Endothelial cell of umbilical vein (primary cell): Measurements from ENCODE around the gene PCED1B. TPM values are rescaled to one million over a fixed set of nuclear protein-coding genes. Genes with fewer than 3 reads are reported as not detected.

Source experiments
- BruUV-seq: library from RNA; stranded (reverse); fragments of 400-500 nt; replicated peaks from 2 replicates; lab custom pipeline; 2021; lab: Mats Ljungman, UMichigan
- CTCF ChIA-PET: fragments of 300-600, 350-600 bp; sonication (Branson Sonifier 250); formaldehyde crosslinking; loops from one replicate; lab custom pipeline; 2021; ENCODE audit warnings: antibody characterized with exemption, inconsistent platforms; lab: Charles Lee
- POLR2A ChIA-PET: fragments of 300-600, 350-600 bp; sonication (Branson Sonifier 250); formaldehyde crosslinking; loops from one replicate; lab custom pipeline; 2021; ENCODE audit warnings: antibody characterized with exemption, inconsistent platforms; lab: Charles Lee
- DNase-seq: peaks from one replicate; pipeline ENCODE4 v3.0.0-alpha.2; 2011; ENCODE audit warnings: low read depth, low spot score
- FAIRE-seq: peaks from 2 replicates; lab custom pipeline; 2011; peaks lifted over from hg19 to GRCh38; lab: Jason Lieb, UNC
- H2AFZ ChIP-seq: 2 replicates; pipeline ENCODE4 v1.6.0; 2012; ENCODE audit warnings: low read depth, low read length, control low read depth, inconsistent platforms
- H3K27ac ChIP-seq: 2 replicates; pipeline ENCODE4 v1.5.1; 2011; ENCODE audit warnings: low read depth, mild to moderate bottlenecking, control low read depth, low read length, moderate library complexity; ENCODE audit not compliant: insufficient read depth
- H3K27me3 ChIP-seq, 2 experiments: 2 replicates each; pipeline versions ENCODE4 v1.6.0 to v1.6.1; 2011; ENCODE audit warnings: low read length in 2 of 2, mixed read lengths in 1 of 2; ENCODE audit not compliant: control insufficient read depth in 2 of 2, insufficient read depth in 2 of 2
- H3K36me3 ChIP-seq, 2 experiments: 2 replicates in 1 of 2; 3 replicates in 1 of 2; pipeline ENCODE4 v1.5.1; 2011; ENCODE audit warnings: low read length in 2 of 2, mild to moderate bottlenecking in 1 of 2, moderate library complexity in 1 of 2; ENCODE audit not compliant: control insufficient read depth in 2 of 2, insufficient read depth in 2 of 2; ENCODE audit errors: extremely low read depth in 1 of 2
- H3K4me1 ChIP-seq: 3 replicates; pipeline ENCODE4 v1.5.1; 2011; ENCODE audit warnings: mild to moderate bottlenecking, low read length; ENCODE audit not compliant: control insufficient read depth, insufficient read depth; ENCODE audit errors: extremely low read depth
- H3K4me2 ChIP-seq: 2 replicates; pipeline ENCODE4 v1.6.1; 2011; ENCODE audit warnings: low read length, control low read depth, mixed read lengths; ENCODE audit not compliant: insufficient read depth
- H3K4me3 ChIP-seq, 3 experiments: fragments of 200-600 bp in 1 of 3; sonication (generic), shearing (Covaris generic) in 1 of 3; replicated peaks in 1 of 3; 2 replicates each; pipeline ENCODE4 v1.5.1; 2011 to 2016; ENCODE audit warnings: control low read depth in 3 of 3, low read length in 3 of 3, mild to moderate bottlenecking in 2 of 3, inconsistent platforms in 1 of 3, low read depth in 1 of 3, moderate library complexity in 1 of 3; ENCODE audit not compliant: insufficient read depth in 1 of 3
- H3K79me2 ChIP-seq: 2 replicates; pipeline ENCODE4 v1.6.0; 2012; ENCODE audit warnings: low read length, inconsistent platforms; ENCODE audit not compliant: control insufficient read depth, insufficient read depth
- H3K9ac ChIP-seq: replicated peaks from 2 replicates; pipeline ENCODE3; 2011; ENCODE audit warnings: low read length, control low read depth; ENCODE audit not compliant: insufficient read depth; ENCODE audit errors: extremely low read depth
- H3K9me1 ChIP-seq: replicated peaks from 3 replicates; pipeline ENCODE4 v1.6.0; 2011; ENCODE audit warnings: mild to moderate bottlenecking, low read length; ENCODE audit not compliant: control insufficient read depth, insufficient read depth; ENCODE audit errors: extremely low read depth
- H3K9me3 ChIP-seq: replicated peaks from 2 replicates; pipeline ENCODE4 v1.5.1; 2012; ENCODE audit warnings: low read length, inconsistent platforms; ENCODE audit not compliant: control insufficient read depth, insufficient read depth
- H4K20me1 ChIP-seq: replicated peaks from 2 replicates; pipeline ENCODE3; 2011; ENCODE audit warnings: mild to moderate bottlenecking, low read length; ENCODE audit not compliant: control insufficient read depth, insufficient read depth; ENCODE audit errors: extremely low read depth
- EZH2 ChIP-seq: IDR thresholded peaks from 2 replicates; pipeline ENCODE4 v1.6.1; 2012; ENCODE audit warnings: borderline replicate concordance, low read depth, mild to moderate bottlenecking, moderate library complexity, low read length, inconsistent platforms; ENCODE audit not compliant: severe bottlenecking
- GATA2 ChIP-seq: IDR thresholded peaks from 2 replicates; pipeline ENCODE4 v1.7.0; 2011; ENCODE audit warnings: low read depth, mild to moderate bottlenecking, moderate library complexity, mixed read lengths, low read length; ENCODE audit not compliant: insufficient read length, insufficient read depth
- MAX ChIP-seq: IDR thresholded peaks from 2 replicates; pipeline ENCODE4 v1.6.1; 2011; ENCODE audit not compliant: insufficient read depth, insufficient read length
- POLR2A ChIP-seq: IDR thresholded peaks from 2 replicates; pipeline ENCODE4 v1.6.1; 2012; ENCODE audit warnings: low read depth, mild to moderate bottlenecking, control low read depth, low read length
- dilution Hi-C: fragments of 300-500 bp; cut with MboI; formaldehyde crosslinking; loops from one replicate; pipeline ENCODE4 v1.15.0; 2019; ENCODE audit warnings: low sequenced_read_pairs; ENCODE audit not compliant: extremely low pct_ligation_motif_present
- intact Hi-C: fragments of 100-400 bp; cut with micrococcal nuclease; formaldehyde crosslinking; loops from one replicate; pipeline ENCODE4 v1.10.0; 2022
- polyA plus RNA-seq, 4 experiments: library from polyadenylated mRNA; depleted of rRNA in 3 of 4; stranded (reverse) in 3 of 4; unstranded in 1 of 4; fragments of >200 nt; gene quantifications; 2 replicates each; pipeline versions ENCODE4 v1.2.1 to v1.2.3, GENCODE V29; 2011 to 2012; ENCODE audit warnings: missing spikeins in 1 of 4
- total RNA-seq: library from RNA; stranded (reverse); gene quantifications from 2 replicates; pipeline ENCODE4 v1.2.3, GENCODE V29; 2021
- TF ChIP-seq, protein P1 (sequence below), 2 donors: IDR thresholded peaks; 1 replicate in 1 of 2; 2 replicates in 1 of 2; pipeline ENCODE4 v1.5.1; 2011; ENCODE audit warnings: low read length in 2 of 2, mild to moderate bottlenecking in 2 of 2, moderate library complexity in 2 of 2, control low read depth in 1 of 2, inconsistent platforms in 1 of 2, low read depth in 1 of 2; ENCODE audit not compliant: insufficient read depth in 1 of 2; ENCODE audit errors: extremely low read depth in 1 of 2

Gene PCED1B
- total and polyA plus RNA-seq, 2 donors (not counting 3 experiments of a cell fraction or from before 2014, with no cell fraction given), result 1.7 to 2.6 TPM

GRCh38 chr12:47087088-47087688 lies 7.8 kb downstream of the PCED1B start:
- no TSS peak for BruUV-seq
- intact Hi-C loops (no loop called here), dilution Hi-C loops (no loop called here)
- Histone ChIP-seq H3K4me3 (no peak overlapping the region), H3K36me3 (no peaks in the 10 kb centered on the region), H3K79me2 (no peaks in the 10 kb centered on the region), H3K9ac (no peak overlapping the region), H3K9me3 (no peaks in the 10 kb centered on the region), H2AFZ (no peak overlapping the region), H3K27me3 (no peaks in the 10 kb centered on the region), H3K4me2 (no peak overlapping the region), H3K27ac (no peak overlapping the region), H3K4me1 (peaks cover 36% of the 10 kb centered on the region), H3K9me1 (no peaks in the 10 kb centered on the region), H4K20me1 (no peaks in the 10 kb centered on the region)
- CTCF ChIA-PET, result interaction anchor here (1.1 to 1.6 kb wide), 3 partner anchors 19 to 310 kb away, joined by 3 read pairs; no protein-coding TSS in a partner anchor
- TF ChIP-seq, protein P1, sequence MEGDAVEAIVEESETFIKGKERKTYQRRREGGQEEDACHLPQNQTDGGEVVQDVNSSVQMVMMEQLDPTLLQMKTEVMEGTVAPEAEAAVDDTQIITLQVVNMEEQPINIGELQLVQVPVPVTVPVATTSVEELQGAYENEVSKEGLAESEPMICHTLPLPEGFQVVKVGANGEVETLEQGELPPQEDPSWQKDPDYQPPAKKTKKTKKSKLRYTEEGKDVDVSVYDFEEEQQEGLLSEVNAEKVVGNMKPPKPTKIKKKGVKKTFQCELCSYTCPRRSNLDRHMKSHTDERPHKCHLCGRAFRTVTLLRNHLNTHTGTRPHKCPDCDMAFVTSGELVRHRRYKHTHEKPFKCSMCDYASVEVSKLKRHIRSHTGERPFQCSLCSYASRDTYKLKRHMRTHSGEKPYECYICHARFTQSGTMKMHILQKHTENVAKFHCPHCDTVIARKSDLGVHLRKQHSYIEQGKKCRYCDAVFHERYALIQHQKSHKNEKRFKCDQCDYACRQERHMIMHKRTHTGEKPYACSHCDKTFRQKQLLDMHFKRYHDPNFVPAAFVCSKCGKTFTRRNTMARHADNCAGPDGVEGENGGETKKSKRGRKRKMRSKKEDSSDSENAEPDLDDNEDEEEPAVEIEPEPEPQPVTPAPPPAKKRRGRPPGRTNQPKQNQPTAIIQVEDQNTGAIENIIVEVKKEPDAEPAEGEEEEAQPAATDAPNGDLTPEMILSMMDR (IDR thresholded peaks at IDR 0.05; ENCODE audit: extremely low read depth in 1 of 2, insufficient read depth in 1 of 2, low read depth in 1 of 2, low read length in 2 of 2), result no peak
- TF ChIP-seq POLR2A, result no peak
- no peak for TF ChIP-seq EZH2
- no peak for TF ChIP-seq MAX
- no peak for TF ChIP-seq GATA2
- peak; percentile 33 for FAIRE-seq
- POLR2A ChIA-PET, result no interaction called here
- DNase-seq, result peak; percentile 69
